Mesendoderm (in vitro differentiated cells): ENCODE results near the gene MTUS2.

Source experiments
- DNase-seq: peaks from one replicate; pipeline ENCODE4 v3.0.0; 2013
- H2AK5ac ChIP-seq: 2 replicates; pipeline ENCODE4 v1.6.1; 2013; ENCODE audit warnings: low read length, inconsistent platforms
- H2BK120ac ChIP-seq: 2 replicates; pipeline ENCODE4 v1.6.1; 2013; ENCODE audit warnings: low read depth, mild to moderate bottlenecking, low read length, moderate library complexity, mixed read lengths
- H2BK15ac ChIP-seq: replicated peaks from 2 replicates; pipeline ENCODE4 v1.6.1; 2013; ENCODE audit warnings: low read depth, mild to moderate bottlenecking, moderate library complexity
- H2BK5ac ChIP-seq: 2 replicates; pipeline ENCODE4 v1.6.1; 2013; ENCODE audit warnings: low read length, inconsistent platforms
- H3K18ac ChIP-seq: 2 replicates; pipeline ENCODE4 v1.6.1; 2013; ENCODE audit warnings: mild to moderate bottlenecking, low read length, mixed read lengths
- H3K23ac ChIP-seq: one replicate; pipeline ENCODE4 v1.6.1; 2013; ENCODE audit warnings: low read length
- H3K27ac ChIP-seq: 2 replicates; pipeline ENCODE4 v1.5.1; 2013; ENCODE audit warnings: low read depth, mild to moderate bottlenecking, inconsistent platforms, low read length, moderate library complexity
- H3K27me3 ChIP-seq: 2 replicates; pipeline ENCODE4 v1.6.1; 2013; ENCODE audit warnings: low read length, control low read depth, mild to moderate bottlenecking, inconsistent platforms; ENCODE audit not compliant: insufficient read depth, poor library complexity
- H3K36me3 ChIP-seq: 2 replicates; pipeline ENCODE4 v1.6.1; 2013; ENCODE audit warnings: low read length, inconsistent platforms; ENCODE audit not compliant: control insufficient read depth, insufficient read depth
- H3K4ac ChIP-seq: one replicate; pipeline ENCODE4 v1.6.1; 2013; ENCODE audit warnings: low read depth, mild to moderate bottlenecking, low read length, moderate library complexity
- H3K4me1 ChIP-seq: 2 replicates; pipeline ENCODE4 v1.6.1; 2013; ENCODE audit warnings: low read depth, low read length, inconsistent platforms; ENCODE audit not compliant: control insufficient read depth
- H3K4me2 ChIP-seq: 2 replicates; pipeline ENCODE4 v1.6.1; 2013; ENCODE audit warnings: low read length
- H3K4me3 ChIP-seq: 2 replicates; pipeline ENCODE4 v1.5.1; 2013; ENCODE audit warnings: mild to moderate bottlenecking, low read length
- H3K56ac ChIP-seq: one replicate; pipeline ENCODE4 v1.6.1; 2013; ENCODE audit warnings: low read length
- H3K79me1 ChIP-seq: 2 replicates; pipeline ENCODE4 v1.6.1; 2013; ENCODE audit warnings: low read length, inconsistent platforms
- H3K79me2 ChIP-seq: 2 replicates; pipeline ENCODE4 v1.6.1; 2013; ENCODE audit warnings: mild to moderate bottlenecking, low read length; ENCODE audit not compliant: control insufficient read depth, insufficient read depth
- H3K9ac ChIP-seq: 2 replicates; pipeline ENCODE4 v1.6.1; 2013; ENCODE audit warnings: low read length, inconsistent platforms
- H4K5ac ChIP-seq: one replicate; pipeline ENCODE4 v1.6.1; 2013; ENCODE audit warnings: low read length
- H4K8ac ChIP-seq: one replicate; pipeline ENCODE4 v1.6.1; 2013; ENCODE audit warnings: low read depth, mild to moderate bottlenecking, control low read depth, low read length, moderate library complexity
- WGBS: extraction: QIAGEN DNeasy Blood & Tissue Kit; methylation state at CpG from one replicate; pipeline ENCODE4 v1.1.7; 2013; ENCODE audit warnings: low lambda C conversion rate, missing lambda C conversion rate; ENCODE audit not compliant: insufficient coverage; ENCODE audit errors: extremely low coverage; 5-methylcytosine and 5-hydroxymethylcytosine counted together

The MTUS2 gene

GRCh38 chr13:29504691-29505090 lies 684.6 kb downstream of the MTUS2 start:
- Histone ChIP-seq H4K8ac (no peak overlapping the region), H2AK5ac (no peak overlapping the region), H3K36me3 (no peaks in the 10 kb centered on the region), H3K9ac (no peak overlapping the region), H3K4ac (no peak overlapping the region), H2BK120ac (no peak overlapping the region), H3K79me1 (no peaks in the 10 kb centered on the region), H3K27me3 (no peaks in the 10 kb centered on the region), H2BK5ac (no peak overlapping the region), H3K4me1 (no peaks in the 10 kb centered on the region), H3K18ac (no peak overlapping the region), H2BK15ac (no peak overlapping the region), H3K56ac (no peak overlapping the region), H3K4me2 (no peak overlapping the region), H3K27ac (no peak overlapping the region), H3K4me3 (no peak overlapping the region), H3K79me2 (no peaks in the 10 kb centered on the region), H3K23ac (no peak overlapping the region), H4K5ac (no peak overlapping the region)
- WGBS, result no CpG with 5 or more reads among the region's 15 CpGs
- no peak for DNase-seq

- Histone ChIP-seq H3K4ac (no peak overlapping the region), H2BK5ac (no peak overlapping the region), H3K79me2 (no peaks in the 10 kb centered on the region), H3K27me3 (no peaks in the 10 kb centered on the region), H3K9ac (no peak overlapping the region), H3K79me1 (no peaks in the 10 kb centered on the region), H2BK15ac (no peak overlapping the region), H3K23ac (no peak overlapping the region), H3K4me3 (no peak overlapping the region), H3K18ac (no peak overlapping the region), H2BK120ac (no peak overlapping the region), H4K8ac (no peak overlapping the region), H3K36me3 (no peaks in the 10 kb centered on the region), H3K27ac (no peak overlapping the region), H2AK5ac (no peak overlapping the region), H4K5ac (no peak overlapping the region), H3K4me2 (no peak overlapping the region), H3K4me1 (no peaks in the 10 kb centered on the region), H3K56ac (no peak overlapping the region)
- no CpG with 5 or more reads among the region's 17 CpGs for WGBS
- no peak for DNase-seq
Observed at GRCh38 chr13:29505511-29505910, 685.4 kb downstream of the MTUS2 start.

- Histone ChIP-seq H3K23ac (no peak overlapping the region), H3K18ac (no peak overlapping the region), H3K4me2 (no peak overlapping the region), H3K36me3 (no peaks in the 10 kb centered on the region), H2BK15ac (no peak overlapping the region), H4K8ac (no peak overlapping the region), H4K5ac (no peak overlapping the region), H2BK120ac (no peak overlapping the region), H2AK5ac (no peak overlapping the region), H3K27ac (no peak overlapping the region), H3K9ac (no peak overlapping the region), H3K56ac (no peak overlapping the region), H2BK5ac (no peak overlapping the region), H3K79me2 (no peaks in the 10 kb centered on the region), H3K79me1 (no peaks in the 10 kb centered on the region), H3K4me3 (no peak overlapping the region), H3K4me1 (no peaks in the 10 kb centered on the region), H3K4ac (no peak overlapping the region), H3K27me3 (no peaks in the 10 kb centered on the region)
- no CpG with 5 or more reads among the region's 10 CpGs for WGBS
- no peak for DNase-seq
Observed at GRCh38 chr13:29505950-29506349, 685.8 kb downstream of the MTUS2 start.

- no peak overlapping the region for H3K27ac ChIP-seq
- no peak overlapping the region for H2BK15ac ChIP-seq
- H3K79me2 ChIP-seq, result no peaks in the 10 kb centered on the region
- no peaks in the 10 kb centered on the region for H3K4me1 ChIP-seq
- no peak overlapping the region for H3K4me3 ChIP-seq
- no CpG with 5 or more reads among the region's 14 CpGs for WGBS
- H3K79me1 ChIP-seq, result no peaks in the 10 kb centered on the region
- no peaks in the 10 kb centered on the region for H3K27me3 ChIP-seq
- H3K18ac ChIP-seq, result no peak overlapping the region
- no peaks in the 10 kb centered on the region for H3K36me3 ChIP-seq
- no peak overlapping the region for H3K56ac ChIP-seq
- no peak overlapping the region for H3K23ac ChIP-seq
- no peak overlapping the region for H4K5ac ChIP-seq
- H3K4ac ChIP-seq, result no peak overlapping the region
- H2BK5ac ChIP-seq, result no peak overlapping the region
- no peak overlapping the region for H2AK5ac ChIP-seq
- no peak overlapping the region for H2BK120ac ChIP-seq
- no peak overlapping the region for H3K4me2 ChIP-seq
- no peak for DNase-seq
- H3K9ac ChIP-seq, result no peak overlapping the region
- no peak overlapping the region for H4K8ac ChIP-seq
Observed at GRCh38 chr13:29507356-29507755, 687.2 kb downstream of the MTUS2 start.

GRCh38 chr13:29508130-29508875 lies 688.2 kb downstream of the MTUS2 start:
- no CpG with 5 or more reads among the region's 16 CpGs for WGBS
- Histone ChIP-seq H3K27ac (no peak overlapping the region), H3K4me1 (no peaks in the 10 kb centered on the region)

GRCh38 chr13:29508876-29509252 lies 688.7 kb downstream of the MTUS2 start:
- H3K18ac ChIP-seq, result no peak overlapping the region
- H2AK5ac ChIP-seq, result no peak overlapping the region
- H3K9ac ChIP-seq, result no peak overlapping the region
- H2BK120ac ChIP-seq, result no peak overlapping the region
- H3K56ac ChIP-seq, result no peak overlapping the region
- H2BK15ac ChIP-seq, result no peak overlapping the region
- no CpG with 5 or more reads among the region's 4 CpGs for WGBS
- no peaks in the 10 kb centered on the region for H3K79me2 ChIP-seq
- no peak overlapping the region for H3K23ac ChIP-seq
- no peaks in the 10 kb centered on the region for H3K79me1 ChIP-seq
- no peak overlapping the region for H4K5ac ChIP-seq
- no peaks in the 10 kb centered on the region for H3K4me1 ChIP-seq
- no peak overlapping the region for H3K4me3 ChIP-seq
- H2BK5ac ChIP-seq, result no peak overlapping the region
- no peak for DNase-seq
- no peak overlapping the region for H3K4me2 ChIP-seq
- H4K8ac ChIP-seq, result no peak overlapping the region
- no peak overlapping the region for H3K4ac ChIP-seq
- peaks cover 8% of the 10 kb centered on the region for H3K36me3 ChIP-seq
- H3K27me3 ChIP-seq, result no peaks in the 10 kb centered on the region
- no peak overlapping the region for H3K27ac ChIP-seq

More at GRCh38 chr13:29508130-29508875, 688.2 kb downstream of the MTUS2 start:
- Histone ChIP-seq H4K8ac (no peak overlapping the region), H3K23ac (no peak overlapping the region), H2BK120ac (no peak overlapping the region), H3K4ac (no peak overlapping the region), H3K18ac (no peak overlapping the region), H2BK15ac (no peak overlapping the region), H3K9ac (no peak overlapping the region), H3K4me2 (no peak overlapping the region), H3K27me3 (no peaks in the 10 kb centered on the region), H4K5ac (no peak overlapping the region), H3K79me2 (no peaks in the 10 kb centered on the region), H3K56ac (no peak overlapping the region), H3K79me1 (no peaks in the 10 kb centered on the region), H3K4me3 (no peak overlapping the region), H3K36me3 (peaks cover 3% of the 10 kb centered on the region), H2AK5ac (no peak overlapping the region), H2BK5ac (no peak overlapping the region)
- DNase-seq, result peak; percentile 77
